ENCODE data around the gene PPP1R12B.
"Not testable (repeated sequence)": the region's sequence is repeated elsewhere in the genome, so short reads cannot be mapped to it uniquely, and the experiment has no call there.

Gene PPP1R12B

DNA sequence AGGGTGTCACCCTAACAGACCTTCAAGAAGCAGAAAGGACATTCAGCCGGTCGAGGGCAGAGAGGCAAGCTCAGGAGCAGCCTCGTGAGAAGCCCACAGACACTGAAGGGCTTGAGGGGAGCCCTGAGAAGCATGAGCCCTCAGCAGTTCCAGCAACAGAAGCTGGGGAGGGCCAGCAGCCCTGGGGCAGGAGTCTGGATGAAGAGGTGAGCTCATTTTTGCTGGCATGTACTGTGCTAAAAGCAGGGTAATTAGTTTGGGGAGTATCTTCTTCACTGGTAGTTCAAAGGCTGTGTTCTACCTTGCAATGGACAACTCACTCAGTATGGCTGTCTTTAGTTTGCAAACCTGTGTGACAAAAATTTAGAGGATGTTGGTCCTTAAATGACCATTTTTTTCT, 144.6 kb downstream of the PPP1R12B start:
- not testable (repeated sequence) for H3K4me1 Mint-ChIP-seq (ENCODE audit: low read depth); H3K27ac Mint-ChIP-seq; H3K9me3 Mint-ChIP-seq; H3K4me3 Mint-ChIP-seq; H3K27me3 Mint-ChIP-seq (ENCODE audit: low read depth)
- peaks cover 30% of the 10 kb centered on the region for H3K36me3 Mint-ChIP-seq (ENCODE audit: low read depth)

DNA sequence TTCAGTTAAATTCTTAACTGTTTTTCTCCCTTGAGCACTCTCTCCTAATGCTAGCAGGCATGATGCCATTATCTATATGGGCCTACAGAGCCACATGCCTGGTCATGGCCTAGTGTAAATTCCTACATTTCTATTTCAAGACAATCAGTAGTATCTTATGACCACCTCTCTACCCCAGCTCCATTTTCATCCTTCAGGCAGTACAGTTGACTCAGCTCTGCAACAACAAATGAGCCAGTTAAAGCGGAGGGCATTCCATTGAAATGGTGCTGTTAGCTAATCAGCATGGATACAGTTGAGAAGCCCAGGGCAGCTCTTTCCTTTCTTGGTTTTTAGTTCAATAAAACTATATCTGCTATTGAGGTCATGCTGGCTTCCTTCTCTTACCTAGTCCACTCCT, 150.0 kb downstream of the PPP1R12B start:
- no peak overlapping the region for H3K4me3 Mint-ChIP-seq
- H3K4me1 Mint-ChIP-seq (ENCODE audit: low read depth): no peaks in the 10 kb centered on the region
- no peak overlapping the region for H3K27ac Mint-ChIP-seq
- H3K27me3 Mint-ChIP-seq (ENCODE audit: low read depth): no peaks in the 10 kb centered on the region
- H3K36me3 Mint-ChIP-seq (ENCODE audit: low read depth): peaks cover 11% of the 10 kb centered on the region
- no peaks in the 10 kb centered on the region for H3K9me3 Mint-ChIP-seq

DNA sequence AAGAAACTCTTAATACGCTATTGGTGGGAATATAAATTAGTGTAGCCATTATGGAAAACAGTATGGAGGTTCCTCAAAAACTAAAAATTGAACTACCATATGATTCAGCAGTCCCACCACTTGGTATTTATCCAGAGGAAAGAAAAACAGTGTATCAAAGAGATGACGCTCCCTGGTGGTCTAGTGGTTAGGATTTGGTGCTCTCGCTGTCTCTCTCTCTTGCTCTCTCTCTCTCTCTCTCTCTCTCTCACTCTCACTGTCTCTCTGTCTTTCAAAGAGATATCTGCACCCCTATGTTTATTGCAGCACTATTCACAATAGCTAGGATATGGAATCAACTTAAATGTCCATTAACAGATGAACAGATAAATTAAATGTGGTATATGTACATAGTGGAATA, 151.5 kb downstream of the PPP1R12B start:
- H3K27me3 Mint-ChIP-seq (ENCODE audit: low read depth); H3K4me3 Mint-ChIP-seq; H3K27ac Mint-ChIP-seq; H3K4me1 Mint-ChIP-seq (ENCODE audit: low read depth); H3K9me3 Mint-ChIP-seq: not testable (repeated sequence)
- H3K36me3 Mint-ChIP-seq (ENCODE audit: low read depth): peaks cover 11% of the 10 kb centered on the region

DNA sequence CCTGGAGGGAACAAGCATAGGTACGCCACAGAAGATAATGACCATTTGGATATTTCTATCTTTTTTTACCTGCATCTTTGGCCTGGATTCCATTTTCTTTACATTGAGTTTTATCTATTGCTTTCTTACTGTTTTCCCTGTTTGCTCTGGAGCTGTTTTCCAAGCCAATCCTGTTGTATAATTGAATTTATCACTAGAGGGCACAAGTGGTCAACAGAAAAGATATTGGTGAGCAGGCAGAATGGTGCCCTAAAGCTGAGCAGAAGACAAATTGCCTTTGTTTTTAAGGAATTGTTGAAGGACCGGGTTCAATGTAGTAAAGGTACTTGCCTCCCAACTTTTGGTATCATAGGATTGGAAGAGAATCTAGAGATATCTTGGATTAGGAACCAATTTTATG, 152.8 kb downstream of the PPP1R12B start:
- no peaks in the 10 kb centered on the region for H3K27me3 Mint-ChIP-seq (ENCODE audit: low read depth)
- H3K4me3 Mint-ChIP-seq: no peak overlapping the region
- no peaks in the 10 kb centered on the region for H3K9me3 Mint-ChIP-seq
- peaks cover 3% of the 10 kb centered on the region for H3K36me3 Mint-ChIP-seq (ENCODE audit: low read depth)
- no peaks in the 10 kb centered on the region for H3K4me1 Mint-ChIP-seq (ENCODE audit: low read depth)
- no peak overlapping the region for H3K27ac Mint-ChIP-seq

- peaks cover 3% of the 10 kb centered on the region for H3K36me3 Mint-ChIP-seq (ENCODE audit: low read depth)
- no peaks in the 10 kb centered on the region for H3K9me3 Mint-ChIP-seq
- no peaks in the 10 kb centered on the region for H3K27me3 Mint-ChIP-seq (ENCODE audit: low read depth)
- no peak overlapping the region for H3K4me3 Mint-ChIP-seq
- H3K27ac Mint-ChIP-seq: no peak overlapping the region
- H3K4me1 Mint-ChIP-seq (ENCODE audit: low read depth): no peaks in the 10 kb centered on the region
These were observed 156.9 kb downstream of the PPP1R12B start for GRCh38 chr1:202505356-202505755.

- H3K4me1 Mint-ChIP-seq (ENCODE audit: low read depth); H3K4me3 Mint-ChIP-seq; H3K9me3 Mint-ChIP-seq; H3K27ac Mint-ChIP-seq; H3K36me3 Mint-ChIP-seq (ENCODE audit: low read depth); H3K27me3 Mint-ChIP-seq (ENCODE audit: low read depth): not testable (repeated sequence)
These were observed 157.5 kb downstream of the PPP1R12B start for GRCh38 chr1:202505880-202506575.

- not testable (repeated sequence) for H3K27me3 Mint-ChIP-seq (ENCODE audit: low read depth); H3K4me1 Mint-ChIP-seq (ENCODE audit: low read depth); H3K27ac Mint-ChIP-seq; H3K9me3 Mint-ChIP-seq; H3K4me3 Mint-ChIP-seq; H3K36me3 Mint-ChIP-seq (ENCODE audit: low read depth)
These were observed 160.4 kb downstream of the PPP1R12B start for GRCh38 chr1:202508863-202509262.

GRCh38 chr1:202513875-202514274, 165.4 kb downstream of the PPP1R12B start:
- not testable (repeated sequence) for H3K4me3 Mint-ChIP-seq; H3K27ac Mint-ChIP-seq; H3K9me3 Mint-ChIP-seq; H3K27me3 Mint-ChIP-seq (ENCODE audit: low read depth); H3K36me3 Mint-ChIP-seq (ENCODE audit: low read depth); H3K4me1 Mint-ChIP-seq (ENCODE audit: low read depth)

DNA sequence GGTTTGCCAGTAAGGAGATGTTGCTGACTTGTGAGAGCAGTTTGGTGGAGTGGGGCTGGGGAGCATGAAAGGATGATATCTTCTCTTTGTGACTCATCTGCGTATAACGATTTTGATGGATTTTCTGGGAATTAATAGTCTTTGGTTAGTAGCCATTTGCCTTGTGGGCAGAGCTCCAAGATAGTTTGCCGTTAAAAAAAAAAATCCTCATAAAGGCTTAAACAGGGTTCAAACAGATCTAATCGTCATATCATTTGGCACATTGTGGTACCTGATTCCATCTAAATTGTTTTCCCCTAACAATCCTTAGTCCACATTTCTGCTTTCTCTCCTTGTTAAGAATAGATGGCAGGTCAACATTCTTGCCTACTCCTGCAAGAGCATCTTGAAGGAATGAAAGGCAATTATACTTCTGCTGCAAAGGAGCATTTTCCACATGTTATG, 168.0 kb downstream of the PPP1R12B start:
- Mint-ChIP-seq H3K4me3 (no peak overlapping the region), H3K4me1 (ENCODE audit: low read depth) (peaks cover 18% of the 10 kb centered on the region), H3K27ac (no peak overlapping the region), H3K9me3 (no peaks in the 10 kb centered on the region), H3K36me3 (ENCODE audit: low read depth) (peaks cover 2% of the 10 kb centered on the region), H3K27me3 (ENCODE audit: low read depth) (no peaks in the 10 kb centered on the region)

GRCh38 chr1:202517146-202517545, 168.6 kb downstream of the PPP1R12B start:
- H3K4me1 Mint-ChIP-seq (ENCODE audit: low read depth): peaks cover 20% of the 10 kb centered on the region
- not testable (repeated sequence) for H3K4me3 Mint-ChIP-seq; H3K27ac Mint-ChIP-seq; H3K27me3 Mint-ChIP-seq (ENCODE audit: low read depth); H3K36me3 Mint-ChIP-seq (ENCODE audit: low read depth); H3K9me3 Mint-ChIP-seq

GRCh38 chr1:202518180-202518579, 169.7 kb downstream of the PPP1R12B start:
- not testable (repeated sequence) for H3K36me3 Mint-ChIP-seq (ENCODE audit: low read depth)

DNA sequence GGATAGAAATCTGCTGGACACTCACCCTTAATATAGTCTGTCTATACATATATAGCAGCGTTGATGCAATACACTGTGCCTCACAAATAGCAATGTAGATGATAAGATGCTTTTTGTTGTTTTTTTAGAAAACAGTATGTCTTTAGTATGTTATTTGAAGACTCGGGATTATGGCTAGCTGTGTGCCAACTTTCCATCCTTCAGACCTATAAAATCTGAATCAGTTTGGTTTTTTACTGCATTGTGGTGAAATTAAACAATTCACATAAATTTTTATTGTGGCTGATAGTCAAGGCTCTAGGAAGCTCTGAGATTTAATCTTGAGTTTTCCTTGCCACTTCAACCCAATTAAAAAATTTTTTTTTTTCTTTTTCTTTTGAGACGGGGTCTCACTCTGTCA, 170.4 kb downstream of the PPP1R12B start:
- not testable (repeated sequence) for H3K9me3 Mint-ChIP-seq; H3K27ac Mint-ChIP-seq; H3K36me3 Mint-ChIP-seq (ENCODE audit: low read depth); H3K27me3 Mint-ChIP-seq (ENCODE audit: low read depth); H3K4me3 Mint-ChIP-seq
- H3K4me1 Mint-ChIP-seq (ENCODE audit: low read depth): peaks cover 18% of the 10 kb centered on the region

More at GRCh38 chr1:202518180-202518579, 169.7 kb downstream of the PPP1R12B start:
- not testable (repeated sequence) for H3K4me3 Mint-ChIP-seq; H3K27ac Mint-ChIP-seq; H3K9me3 Mint-ChIP-seq; H3K27me3 Mint-ChIP-seq (ENCODE audit: low read depth)
- peaks cover 20% of the 10 kb centered on the region for H3K4me1 Mint-ChIP-seq (ENCODE audit: low read depth)

- not testable (repeated sequence) for H3K9me3 Mint-ChIP-seq; H3K36me3 Mint-ChIP-seq (ENCODE audit: low read depth); H3K27ac Mint-ChIP-seq; H3K27me3 Mint-ChIP-seq (ENCODE audit: low read depth)
- Mint-ChIP-seq H3K4me3 (peak overlapping the region; percentile 35), H3K4me1 (ENCODE audit: low read depth) (peaks cover 16% of the 10 kb centered on the region)
These were observed 171.8 kb downstream of the PPP1R12B start for GRCh38 chr1:202520129-202520856.

- not testable (repeated sequence) for H3K4me3 Mint-ChIP-seq; H3K36me3 Mint-ChIP-seq (ENCODE audit: low read depth); H3K9me3 Mint-ChIP-seq; H3K27me3 Mint-ChIP-seq (ENCODE audit: low read depth); H3K27ac Mint-ChIP-seq
- H3K4me1 Mint-ChIP-seq (ENCODE audit: low read depth): peaks cover 16% of the 10 kb centered on the region
These were observed 172.3 kb downstream of the PPP1R12B start for GRCh38 chr1:202520857-202521216.

DNA sequence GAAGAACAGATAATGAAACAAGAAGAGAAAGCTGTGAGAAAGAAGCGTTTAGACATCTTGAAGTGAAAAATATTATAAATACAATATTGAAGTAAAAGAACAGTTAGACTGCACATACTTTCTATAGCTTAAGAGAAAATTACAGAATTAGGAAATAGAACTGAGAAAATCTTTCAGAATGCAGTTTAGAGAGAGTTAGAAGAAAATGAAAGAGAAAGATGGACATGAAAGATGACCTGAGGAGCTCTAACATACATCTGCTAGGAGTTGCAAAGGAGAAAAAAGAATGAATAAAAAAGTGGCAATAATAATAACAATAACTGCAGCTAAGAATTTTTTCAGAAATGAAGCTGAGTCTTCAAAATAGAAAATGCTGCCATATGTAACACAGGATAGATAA, 173.0 kb downstream of the PPP1R12B start:
- not testable (repeated sequence) for H3K4me3 Mint-ChIP-seq; H3K27ac Mint-ChIP-seq; H3K27me3 Mint-ChIP-seq (ENCODE audit: low read depth); H3K36me3 Mint-ChIP-seq (ENCODE audit: low read depth); H3K9me3 Mint-ChIP-seq
- H3K4me1 Mint-ChIP-seq (ENCODE audit: low read depth): peaks cover 16% of the 10 kb centered on the region

All from T-helper 1 cell treated with Interleukin-12 subunit alpha and Interleukin-12 subunit beta and Interleukin-4 antibody, amounts not matched to agents 30 μg/mL and 1 μg/mL, for 36 hours (primary cell).